ENCODE results near the gene SPAG17. TPM values are rescaled to one million over a fixed set of nuclear protein-coding genes. Genes with fewer than 3 reads are reported as not detected.

The SPAG17 gene
- total RNA-seq, 1 donor from 2014 or later: 1.9 TPM

- Histone ChIP-seq H3K9me3 (ENCODE audit: insufficient read depth, low read depth, low read length) (no peaks in the 10 kb centered on the region), H3K4me3 (ENCODE audit: insufficient read depth, low read depth, low read length) (no peak overlapping the region), H3K27ac (ENCODE audit: low read depth, low read length) (no peak overlapping the region), H4K20me1 (ENCODE audit: insufficient read depth, low read length) (no peaks in the 10 kb centered on the region), H3K4me2 (ENCODE audit: low read length) (no peak overlapping the region), H2AFZ (ENCODE audit: low read depth, low read length) (no peak overlapping the region), H3K4me1 (ENCODE audit: insufficient read depth, low read length) (no peaks in the 10 kb centered on the region), H3K79me2 (ENCODE audit: insufficient read depth, low read length) (no peaks in the 10 kb centered on the region), H3K36me3 (ENCODE audit: insufficient read depth, low read length) (no peaks in the 10 kb centered on the region), H3K27me3 (ENCODE audit: insufficient read depth, low read length) (no peaks in the 10 kb centered on the region), H3K9ac (ENCODE audit: low read length) (no peak overlapping the region)
- no peak overlapping the region for H3K4me3 Mint-ChIP-seq (ENCODE audit: unreplicated experiment)
- FAIRE-seq: no peak
- no peak for TF ChIP-seq CTCF (IDR thresholded peaks at IDR 0.05; ENCODE audit: insufficient read depth, low read depth, low read length)
- TF ChIP-seq EZH2 (IDR thresholded peaks at IDR 0.05; ENCODE audit: insufficient read depth, low read length): no peak
- H3K27ac Mint-ChIP-seq (ENCODE audit: unreplicated experiment): no peak overlapping the region
- H3K9me3 Mint-ChIP-seq (ENCODE audit: unreplicated experiment): no peaks in the 10 kb centered on the region
- H3K4me1 Mint-ChIP-seq (ENCODE audit: low read depth, unreplicated experiment): no peaks in the 10 kb centered on the region
- DNase-seq (ENCODE audit: low read depth): no peak
- no peaks in the 10 kb centered on the region for H3K36me3 Mint-ChIP-seq (ENCODE audit: low read depth, unreplicated experiment)
- H3K27me3 Mint-ChIP-seq (ENCODE audit: low read depth, unreplicated experiment): no peaks in the 10 kb centered on the region
These were observed 25.7 kb upstream of the SPAG17 start for GRCh38 chr1:118210723-118211110.

GRCh38 chr1:118210051-118210722, 25.2 kb upstream of the SPAG17 start:
- Mint-ChIP-seq H3K9me3 (ENCODE audit: unreplicated experiment) (no peaks in the 10 kb centered on the region), H3K4me1 (ENCODE audit: low read depth, unreplicated experiment) (no peaks in the 10 kb centered on the region), H3K4me3 (ENCODE audit: unreplicated experiment) (no peak overlapping the region), H3K27me3 (ENCODE audit: low read depth, unreplicated experiment) (no peaks in the 10 kb centered on the region), H3K27ac (ENCODE audit: unreplicated experiment) (no peak overlapping the region), H3K36me3 (ENCODE audit: low read depth, unreplicated experiment) (no peaks in the 10 kb centered on the region)
- Histone ChIP-seq H3K9me3 (ENCODE audit: insufficient read depth, low read depth, low read length) (no peaks in the 10 kb centered on the region), H3K36me3 (ENCODE audit: insufficient read depth, low read length) (no peaks in the 10 kb centered on the region), H3K9ac (ENCODE audit: low read length) (no peak overlapping the region), H4K20me1 (ENCODE audit: insufficient read depth, low read length) (no peaks in the 10 kb centered on the region), H3K79me2 (ENCODE audit: insufficient read depth, low read length) (no peaks in the 10 kb centered on the region), H3K27ac (ENCODE audit: low read depth, low read length) (no peak overlapping the region), H3K4me1 (ENCODE audit: insufficient read depth, low read length) (no peaks in the 10 kb centered on the region), H3K4me3 (ENCODE audit: insufficient read depth, low read depth, low read length) (no peak overlapping the region), H3K27me3 (ENCODE audit: insufficient read depth, low read length) (no peaks in the 10 kb centered on the region), H2AFZ (ENCODE audit: low read depth, low read length) (no peak overlapping the region), H3K4me2 (ENCODE audit: low read length) (no peak overlapping the region)
- FAIRE-seq (no peak), DNase-seq (ENCODE audit: low read depth) (no peak)
- TF ChIP-seq EZH2 (IDR thresholded peaks at IDR 0.05; ENCODE audit: insufficient read depth, low read length) (no peak), CTCF (IDR thresholded peaks at IDR 0.05; ENCODE audit: insufficient read depth, low read depth, low read length) (no peak)

- FAIRE-seq (no peak), DNase-seq (ENCODE audit: low read depth) (no peak)
- Mint-ChIP-seq H3K4me1 (ENCODE audit: low read depth, unreplicated experiment) (no peaks in the 10 kb centered on the region), H3K27me3 (ENCODE audit: low read depth, unreplicated experiment) (no peaks in the 10 kb centered on the region), H3K9me3 (ENCODE audit: unreplicated experiment) (no peaks in the 10 kb centered on the region), H3K4me3 (ENCODE audit: unreplicated experiment) (no peak overlapping the region), H3K36me3 (ENCODE audit: low read depth, unreplicated experiment) (no peaks in the 10 kb centered on the region), H3K27ac (ENCODE audit: unreplicated experiment) (no peak overlapping the region)
- Histone ChIP-seq H2AFZ (ENCODE audit: low read depth, low read length) (no peak overlapping the region), H3K4me1 (ENCODE audit: insufficient read depth, low read length) (no peaks in the 10 kb centered on the region), H3K27ac (ENCODE audit: low read depth, low read length) (no peak overlapping the region), H3K9me3 (ENCODE audit: insufficient read depth, low read depth, low read length) (no peaks in the 10 kb centered on the region), H3K9ac (ENCODE audit: low read length) (no peak overlapping the region), H3K4me2 (ENCODE audit: low read length) (no peak overlapping the region), H3K36me3 (ENCODE audit: insufficient read depth, low read length) (no peaks in the 10 kb centered on the region), H3K27me3 (ENCODE audit: insufficient read depth, low read length) (no peaks in the 10 kb centered on the region), H3K79me2 (ENCODE audit: insufficient read depth, low read length) (no peaks in the 10 kb centered on the region), H4K20me1 (ENCODE audit: insufficient read depth, low read length) (no peaks in the 10 kb centered on the region), H3K4me3 (ENCODE audit: insufficient read depth, low read depth, low read length) (no peak overlapping the region)
- TF ChIP-seq CTCF (IDR thresholded peaks at IDR 0.05; ENCODE audit: insufficient read depth, low read depth, low read length) (no peak), EZH2 (IDR thresholded peaks at IDR 0.05; ENCODE audit: insufficient read depth, low read length) (no peak)
These were observed 24.6 kb upstream of the SPAG17 start for GRCh38 chr1:118209648-118210047.

Measured in astrocyte (in vitro differentiated cells and primary cell).